HCEC 1CT (cell line): Measurements from ENCODE around the gene SNAP47.

Source experiments
- DNase-seq: peaks from one replicate; pipeline ENCODE4 v3.0.0-alpha.2; 2017

SNAP47 gene

GRCh38 chr1:227732586-227733308 is 2.5 kb upstream of the SNAP47 start:
- no peak for DNase-seq

GRCh38 chr1:227733309-227733705 is 1.9 kb upstream of the SNAP47 start:
- no peak for DNase-seq

GRCh38 chr1:227733751-227734545 is 1.3 kb upstream of the SNAP47 start:
- DNase-seq, result no peak

- no peak for DNase-seq
These were observed 734 bp upstream of the SNAP47 start for GRCh38 chr1:227734546-227734855.

- DNase-seq, result no peak
These were observed 477 bp downstream of the SNAP47 start for GRCh38 chr1:227735539-227736285.

- no peak for DNase-seq
These were observed 1.7 kb downstream of the SNAP47 start for GRCh38 chr1:227736814-227737432.

- no peak for DNase-seq
These were observed 3.6 kb downstream of the SNAP47 start for GRCh38 chr1:227738820-227739219.

GRCh38 chr1:227739636-227740035 is 4.4 kb downstream of the SNAP47 start:
- DNase-seq, result no peak

GRCh38 chr1:227740401-227740960 is 5.2 kb downstream of the SNAP47 start:
- no peak for DNase-seq

- DNase-seq, result no peak
These were observed 6.1 kb downstream of the SNAP47 start for GRCh38 chr1:227741166-227741870.

- no peak for DNase-seq
These were observed 7.8 kb downstream of the SNAP47 start for GRCh38 chr1:227742738-227743715.

GRCh38 chr1:227744668-227745067 is 9.4 kb downstream of the SNAP47 start:
- no peak for DNase-seq

- no peak for DNase-seq
These were observed 10.5 kb downstream of the SNAP47 start for GRCh38 chr1:227745568-227746265.

GRCh38 chr1:227746676-227747075 is 11.4 kb downstream of the SNAP47 start:
- DNase-seq, result no peak

GRCh38 chr1:227747382-227747781 is 12.1 kb downstream of the SNAP47 start:
- DNase-seq, result no peak

- no peak for DNase-seq
These were observed 12.8 kb downstream of the SNAP47 start for GRCh38 chr1:227747948-227748495.

- DNase-seq, result no peak
These were observed 13.4 kb downstream of the SNAP47 start for GRCh38 chr1:227748496-227749182.

- no peak for DNase-seq
These were observed 14.0 kb downstream of the SNAP47 start for GRCh38 chr1:227749225-227749624.

- no peak for DNase-seq
These were observed 14.9 kb downstream of the SNAP47 start for GRCh38 chr1:227749916-227750710.
